Measurements from ENCODE around the gene FAF2.

DNA sequence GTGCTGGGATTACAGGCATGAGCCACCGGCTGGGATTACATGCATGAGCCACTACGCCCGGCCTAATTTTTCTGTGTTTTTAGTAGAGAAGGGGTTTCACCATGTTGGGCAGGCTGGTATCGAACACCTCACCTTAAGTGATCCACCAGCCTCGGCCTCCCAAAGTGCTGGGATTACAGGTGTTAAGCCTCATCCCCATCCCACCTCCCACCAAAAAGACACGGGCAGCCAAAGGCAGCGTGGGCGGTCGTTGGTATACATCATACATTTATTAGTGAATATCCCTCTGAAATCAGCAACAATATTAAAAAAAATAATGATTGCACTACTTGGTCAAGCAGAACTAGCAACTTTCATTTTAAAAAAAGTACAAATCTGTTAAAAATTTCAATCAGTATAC lies 78.3 kb downstream of the FAF2 start:
- TF ChIP-seq, protein P1, sequence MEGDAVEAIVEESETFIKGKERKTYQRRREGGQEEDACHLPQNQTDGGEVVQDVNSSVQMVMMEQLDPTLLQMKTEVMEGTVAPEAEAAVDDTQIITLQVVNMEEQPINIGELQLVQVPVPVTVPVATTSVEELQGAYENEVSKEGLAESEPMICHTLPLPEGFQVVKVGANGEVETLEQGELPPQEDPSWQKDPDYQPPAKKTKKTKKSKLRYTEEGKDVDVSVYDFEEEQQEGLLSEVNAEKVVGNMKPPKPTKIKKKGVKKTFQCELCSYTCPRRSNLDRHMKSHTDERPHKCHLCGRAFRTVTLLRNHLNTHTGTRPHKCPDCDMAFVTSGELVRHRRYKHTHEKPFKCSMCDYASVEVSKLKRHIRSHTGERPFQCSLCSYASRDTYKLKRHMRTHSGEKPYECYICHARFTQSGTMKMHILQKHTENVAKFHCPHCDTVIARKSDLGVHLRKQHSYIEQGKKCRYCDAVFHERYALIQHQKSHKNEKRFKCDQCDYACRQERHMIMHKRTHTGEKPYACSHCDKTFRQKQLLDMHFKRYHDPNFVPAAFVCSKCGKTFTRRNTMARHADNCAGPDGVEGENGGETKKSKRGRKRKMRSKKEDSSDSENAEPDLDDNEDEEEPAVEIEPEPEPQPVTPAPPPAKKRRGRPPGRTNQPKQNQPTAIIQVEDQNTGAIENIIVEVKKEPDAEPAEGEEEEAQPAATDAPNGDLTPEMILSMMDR (IDR thresholded peaks at IDR 0.05) = no peak
- no peak for TF ChIP-seq POLR2A (IDR thresholded peaks at IDR 0.05)

All from adrenal gland (tissue), 5 donors.